Gastrocnemius medialis (tissue), 4 donors: Measurements from ENCODE around the gene COL6A1.

Source experiments
- CTCF ChIP-seq, 5 experiments: fragments of 450-650 bp in 3 of 5; fragments of 200-600 bp in 2 of 5; sonication (generic) in 2 of 5; IDR thresholded peaks in 4 of 5; conservative IDR thresholded peaks in 1 of 5; 1 replicate in 4 of 5; 2 replicates in 1 of 5; pipeline ENCODE4 v1.5.1; 2016 to 2019; ENCODE audit warnings: antibody characterized with exemption in 5 of 5, mild to moderate bottlenecking in 3 of 5, moderate library complexity in 3 of 5
- POLR2A ChIP-seq, 2 donors: fragments of 450-650 bp; IDR thresholded peaks; one replicate each; pipeline ENCODE4 v1.6.1; 2017; ENCODE audit warnings: antibody characterized with exemption in 2 of 2, mild to moderate bottlenecking in 2 of 2, moderate library complexity in 2 of 2

- no peak for TF ChIP-seq CTCF (IDR thresholded peaks at IDR 0.05 in 4 of 5, conservative IDR thresholded peaks at IDR 0.05 in 1 of 5)
- TF ChIP-seq POLR2A (IDR thresholded peaks at IDR 0.05): no peak
Observed at GRCh38 chr21:45966791-45967394, 14.7 kb upstream of the COL6A1 start.
